ENCODE measurements around the gene OSBPL6. TPM values are rescaled to one million over a fixed set of nuclear protein-coding genes. Genes with fewer than 3 reads are reported as not detected.

Gene OSBPL6
- total RNA-seq, 4 donors from 2014 or later, result 11.6 to 51.1 (median 40.7) TPM

GRCh38 chr2:178392215-178392614, 197.9 kb downstream of the OSBPL6 start:
- intact Hi-C loops (cut with DNase I; ENCODE audit: low total_unique reads), result no loop called here

GRCh38 chr2:178394859-178395258, 200.5 kb downstream of the OSBPL6 start:
- H3K36me3 ChIP-seq, result peaks cover 0 to 24% of the 10 kb centered on the region in 2 donors
- in situ Hi-C loops (cut with MboI; ENCODE audit: low sequenced_read_pairs in 4 of 4) (loop anchor here in 2 of 4 donors (10.0 kb wide), 1 partner anchor 260 kb away; no protein-coding TSS in a partner anchor), intact Hi-C loops (cut with DNase I; ENCODE audit: low total_unique reads) (no loop called here)
- no peaks in the 10 kb centered on the region for H3K9me3 ChIP-seq
- no peak for TF ChIP-seq POLR2A (IDR thresholded peaks at IDR 0.05)
- TF ChIP-seq CTCF (IDR thresholded peaks at IDR 0.05 in 4 of 5, conservative IDR thresholded peaks at IDR 0.05 in 1 of 5), result no peak
- H3K27ac ChIP-seq, result no peak overlapping the region
- no peaks in the 10 kb centered on the region for H3K4me1 ChIP-seq
- no peak for ATAC-seq
- no peaks in the 10 kb centered on the region for H3K27me3 ChIP-seq
- DNase-seq, result no peak
- no peak overlapping the region for H3K4me3 ChIP-seq

More at GRCh38 chr2:178392215-178392614, 197.9 kb downstream of the OSBPL6 start:
- H3K27ac ChIP-seq, result no peak overlapping the region
- no peak for ATAC-seq
- peaks cover 0 to 45% of the 10 kb centered on the region in 2 donors for H3K36me3 ChIP-seq
- in situ Hi-C loops (cut with MboI; ENCODE audit: low sequenced_read_pairs in 4 of 4), result loop anchor here in 2 of 4 donors (10.0 kb wide), 1 partner anchor 257 kb away; no protein-coding TSS in a partner anchor
- TF ChIP-seq CTCF (IDR thresholded peaks at IDR 0.05 in 4 of 5, conservative IDR thresholded peaks at IDR 0.05 in 1 of 5), result no peak
- no peak for TF ChIP-seq POLR2A (IDR thresholded peaks at IDR 0.05)
- H3K9me3 ChIP-seq, result no peaks in the 10 kb centered on the region
- no peak overlapping the region for H3K4me3 ChIP-seq
- no peak for DNase-seq
- no peaks in the 10 kb centered on the region for H3K4me1 ChIP-seq
- H3K27me3 ChIP-seq, result no peaks in the 10 kb centered on the region

- ATAC-seq, result no peak
- Histone ChIP-seq H3K27me3 (no peaks in the 10 kb centered on the region), H3K4me1 (no peaks in the 10 kb centered on the region), H3K4me3 (no peak overlapping the region), H3K36me3 (peaks cover 0 to 19% of the 10 kb centered on the region in 2 donors), H3K27ac (no peak overlapping the region), H3K9me3 (no peaks in the 10 kb centered on the region)
- intact Hi-C loops (cut with DNase I; ENCODE audit: low total_unique reads) (no loop called here), in situ Hi-C loops (cut with MboI; ENCODE audit: low sequenced_read_pairs in 4 of 4) (loop anchor here in 2 of 4 donors (10.0 kb wide), 1 partner anchor 260 kb away; no protein-coding TSS in a partner anchor)
- TF ChIP-seq POLR2A (IDR thresholded peaks at IDR 0.05) (no peak), CTCF (IDR thresholded peaks at IDR 0.05 in 4 of 5, conservative IDR thresholded peaks at IDR 0.05 in 1 of 5) (no peak)
- no peak for DNase-seq
These were observed 201.0 kb downstream of the OSBPL6 start for GRCh38 chr2:178395295-178395694.

GRCh38 chr2:178395941-178396570, 201.7 kb downstream of the OSBPL6 start:
- H3K9me3 ChIP-seq, result no peaks in the 10 kb centered on the region
- in situ Hi-C loops (cut with MboI; ENCODE audit: low sequenced_read_pairs in 4 of 4) (loop anchor here in 2 of 4 donors (10.0 kb wide), 1 partner anchor 261 kb away; no protein-coding TSS in a partner anchor), intact Hi-C loops (cut with DNase I; ENCODE audit: low total_unique reads) (no loop called here)
- no peak overlapping the region for H3K27ac ChIP-seq
- DNase-seq (no peak), ATAC-seq (no peak)
- no peaks in the 10 kb centered on the region for H3K4me1 ChIP-seq
- H3K36me3 ChIP-seq, result peaks cover 0 to 16% of the 10 kb centered on the region in 2 donors
- TF ChIP-seq CTCF (IDR thresholded peaks at IDR 0.05 in 4 of 5, conservative IDR thresholded peaks at IDR 0.05 in 1 of 5) (no peak), POLR2A (IDR thresholded peaks at IDR 0.05) (no peak)
- H3K4me3 ChIP-seq, result no peak overlapping the region
- no peaks in the 10 kb centered on the region for H3K27me3 ChIP-seq

All from gastrocnemius medialis (tissue), 4 donors.